Esophagus muscularis mucosa (tissue), 4 donors: ENCODE results near the gene COQ2. TPM values are rescaled to one million over a fixed set of nuclear protein-coding genes. Genes with fewer than 3 reads are reported as not detected.

ENCODE experiments used
- DNase-seq: peaks from one replicate; pipeline ENCODE4 v3.0.0-alpha.2; 2017; ENCODE audit errors: extremely low spot score
- H3K27ac ChIP-seq, 4 donors: fragments of 200-600 bp; sonication (generic); replicated peaks in 1 of 4; 1 replicate in 3 of 4; 2 replicates in 1 of 4; pipeline ENCODE4 v1.5.1; 2016 to 2019; ENCODE audit warnings: mild to moderate bottlenecking in 1 of 4
- H3K27me3 ChIP-seq, 4 donors: fragments of 200-600 bp; sonication (generic); one replicate each; pipeline versions ENCODE4 v1.5.1 to v1.6.0; 2016 to 2019
- H3K36me3 ChIP-seq, 4 donors: fragments of 200-600 bp; sonication (generic); one replicate each; pipeline ENCODE4 v1.5.1; 2016 to 2019
- H3K4me1 ChIP-seq, 4 donors: fragments of 200-600 bp; sonication (generic); one replicate each; pipeline ENCODE4 v1.5.1; 2016 to 2019
- H3K4me3 ChIP-seq, 4 donors: fragments of 200-600 bp; sonication (generic); 1 replicate in 2 of 4; 2 replicates in 2 of 4; pipeline ENCODE4 v1.5.1; 2016 to 2019; ENCODE audit warnings: mild to moderate bottlenecking in 4 of 4, moderate library complexity in 1 of 4
- H3K9me3 ChIP-seq, 4 donors: fragments of 200-600 bp; sonication (generic); 1 replicate in 3 of 4; 2 replicates in 1 of 4; pipeline ENCODE4 v1.5.1; 2016 to 2019
- EP300 ChIP-seq: sonication (generic); formaldehyde crosslinking; IDR thresholded peaks from one replicate; pipeline ENCODE4 v1.6.1; 2017; ENCODE audit warnings: antibody characterized with exemption
- POLR2A ChIP-seq: fragments of 450-650 bp; IDR thresholded peaks from one replicate; pipeline ENCODE4 v1.6.1; 2017; ENCODE audit warnings: antibody characterized with exemption, moderate library complexity, mild to moderate bottlenecking, low read depth
- POLR2AphosphoS5 ChIP-seq, 2 donors: sonication (generic); formaldehyde crosslinking; IDR thresholded peaks; one replicate each; pipeline ENCODE4 v1.6.1; 2017; ENCODE audit warnings: antibody characterized with exemption in 2 of 2
- WGBS: methylation state at CpG from one replicate; pipeline ENCODE4 v1.1.5; 2018; 5-methylcytosine and 5-hydroxymethylcytosine counted together
- intact Hi-C: fragments of 100-400 bp; cut with DNase I; formaldehyde crosslinking; loops from one replicate; pipeline ENCODE4 v1.15.1; 2023
- total RNA-seq, 4 donors: library from RNA; depleted of rRNA; stranded (reverse); fragments of >200 nt; gene quantifications; one replicate each; pipeline versions ENCODE4 v1.1.0 to v1.2.1, GENCODE V29; 2016
- TF ChIP-seq, protein P1 (sequence below), 3 experiments: fragments of 200-600 bp in 2 of 3; fragments of 450-650 bp in 1 of 3; sonication (generic) in 2 of 3; IDR thresholded peaks; one replicate each; pipeline ENCODE4 v1.5.1; 2017 to 2019; ENCODE audit warnings: antibody characterized with exemption in 3 of 3, mild to moderate bottlenecking in 2 of 3, moderate library complexity in 1 of 3

The COQ2 gene
- total RNA-seq, 4 donors from 2014 or later = 4.6 to 6.5 (median 5.4) TPM

DNA sequence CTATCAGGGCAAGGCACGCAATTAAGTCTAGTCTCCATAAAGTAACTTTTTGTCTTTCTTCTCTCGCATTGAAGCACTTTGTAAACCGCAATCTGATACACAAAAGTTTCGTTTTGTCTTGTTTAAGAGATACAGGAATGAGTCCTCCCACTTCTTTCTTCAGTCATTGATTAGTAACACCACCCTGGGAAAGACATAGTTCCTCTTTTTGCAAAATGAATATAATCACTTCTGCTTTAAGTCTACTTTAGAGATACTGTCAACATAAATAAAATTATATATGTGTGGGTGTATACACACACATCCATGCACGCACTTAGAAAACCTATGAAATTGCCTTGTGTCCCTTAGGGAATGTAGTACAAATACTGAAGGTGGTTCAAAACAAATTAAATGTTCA, 11.7 kb downstream of the COQ2 start:
- no peaks in the 10 kb centered on the region for H3K4me1 ChIP-seq
- DNase-seq = no peak
- 84% methylated on average over 5 of the region's 5 CpGs for WGBS
- intact Hi-C loops = no loop called here
- TF ChIP-seq, protein P1, sequence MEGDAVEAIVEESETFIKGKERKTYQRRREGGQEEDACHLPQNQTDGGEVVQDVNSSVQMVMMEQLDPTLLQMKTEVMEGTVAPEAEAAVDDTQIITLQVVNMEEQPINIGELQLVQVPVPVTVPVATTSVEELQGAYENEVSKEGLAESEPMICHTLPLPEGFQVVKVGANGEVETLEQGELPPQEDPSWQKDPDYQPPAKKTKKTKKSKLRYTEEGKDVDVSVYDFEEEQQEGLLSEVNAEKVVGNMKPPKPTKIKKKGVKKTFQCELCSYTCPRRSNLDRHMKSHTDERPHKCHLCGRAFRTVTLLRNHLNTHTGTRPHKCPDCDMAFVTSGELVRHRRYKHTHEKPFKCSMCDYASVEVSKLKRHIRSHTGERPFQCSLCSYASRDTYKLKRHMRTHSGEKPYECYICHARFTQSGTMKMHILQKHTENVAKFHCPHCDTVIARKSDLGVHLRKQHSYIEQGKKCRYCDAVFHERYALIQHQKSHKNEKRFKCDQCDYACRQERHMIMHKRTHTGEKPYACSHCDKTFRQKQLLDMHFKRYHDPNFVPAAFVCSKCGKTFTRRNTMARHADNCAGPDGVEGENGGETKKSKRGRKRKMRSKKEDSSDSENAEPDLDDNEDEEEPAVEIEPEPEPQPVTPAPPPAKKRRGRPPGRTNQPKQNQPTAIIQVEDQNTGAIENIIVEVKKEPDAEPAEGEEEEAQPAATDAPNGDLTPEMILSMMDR (IDR thresholded peaks at IDR 0.05) = no peak
- no peak for TF ChIP-seq EP300
- no peak overlapping the region for H3K4me3 ChIP-seq
- no peaks in the 10 kb centered on the region for H3K27me3 ChIP-seq
- H3K9me3 ChIP-seq = no peaks in the 10 kb centered on the region
- peaks cover 0 to 45% (median 28%) of the 10 kb centered on the region in 4 donors for H3K36me3 ChIP-seq
- H3K27ac ChIP-seq = no peak overlapping the region

DNA sequence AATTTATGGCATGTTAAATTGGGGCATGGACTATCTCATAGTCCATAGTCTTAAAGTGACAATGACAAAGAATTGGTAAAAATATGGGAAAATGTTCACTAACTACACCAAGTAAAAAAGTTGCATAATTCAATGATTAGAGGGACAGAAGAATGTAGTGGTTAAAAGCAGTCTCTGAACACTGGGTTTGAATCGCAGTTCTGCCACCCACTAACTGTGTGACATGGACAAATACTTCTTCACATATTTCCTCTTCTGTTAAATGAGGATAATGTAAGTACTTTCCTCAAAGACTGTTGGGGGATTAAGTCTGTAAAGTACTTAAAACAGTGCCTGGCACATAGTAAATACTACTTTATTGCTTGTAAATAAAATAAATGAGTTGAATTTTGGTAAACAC, 15.3 kb downstream of the COQ2 start:
- 83% methylated on average over 1 of the region's 1 CpG for WGBS
- Histone ChIP-seq H3K27me3 (no peaks in the 10 kb centered on the region), H3K9me3 (no peaks in the 10 kb centered on the region), H3K36me3 (peaks cover 0 to 71% (median 31%) of the 10 kb centered on the region in 4 donors), H3K4me3 (no peak overlapping the region), H3K27ac (no peak overlapping the region), H3K4me1 (no peaks in the 10 kb centered on the region)
- no peak for TF ChIP-seq POLR2A
- TF ChIP-seq POLR2AphosphoS5 (IDR thresholded peaks at IDR 0.05) = no peak
- TF ChIP-seq EP300 = no peak
- TF ChIP-seq, protein P1 (IDR thresholded peaks at IDR 0.05) = no peak
- no peak for DNase-seq
- intact Hi-C loops = no loop called here

DNA sequence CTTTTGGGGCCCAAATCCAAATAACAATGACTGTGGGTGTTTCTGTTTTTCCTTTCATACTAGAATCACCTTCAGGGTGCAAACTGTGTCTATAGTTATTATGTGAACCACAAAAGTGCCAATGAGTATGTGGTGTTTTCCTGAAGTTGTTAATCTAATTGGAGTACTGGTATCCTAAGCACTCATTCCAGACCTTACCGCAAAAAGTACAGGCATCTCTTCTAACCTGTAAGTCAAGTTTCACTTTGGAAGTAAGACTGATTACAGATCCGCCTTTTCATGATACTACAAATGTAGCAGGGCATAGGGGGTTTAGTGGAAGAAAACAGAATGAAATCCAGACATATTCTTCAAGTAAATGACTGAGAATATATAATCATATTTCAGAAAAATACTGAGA, 16.1 kb downstream of the COQ2 start:
- WGBS = 47% methylated on average over 2 of the region's 2 CpGs
- Histone ChIP-seq H3K36me3 (peaks cover 0 to 76% (median 31%) of the 10 kb centered on the region in 4 donors), H3K27me3 (no peaks in the 10 kb centered on the region), H3K4me3 (no peak overlapping the region), H3K27ac (no peak overlapping the region), H3K9me3 (no peaks in the 10 kb centered on the region), H3K4me1 (no peaks in the 10 kb centered on the region)
- intact Hi-C loops = no loop called here
- TF ChIP-seq EP300 (no peak), POLR2AphosphoS5 (IDR thresholded peaks at IDR 0.05) (no peak), POLR2A (no peak)
- TF ChIP-seq, protein P1 (IDR thresholded peaks at IDR 0.05) = no peak
- no peak for DNase-seq

DNA sequence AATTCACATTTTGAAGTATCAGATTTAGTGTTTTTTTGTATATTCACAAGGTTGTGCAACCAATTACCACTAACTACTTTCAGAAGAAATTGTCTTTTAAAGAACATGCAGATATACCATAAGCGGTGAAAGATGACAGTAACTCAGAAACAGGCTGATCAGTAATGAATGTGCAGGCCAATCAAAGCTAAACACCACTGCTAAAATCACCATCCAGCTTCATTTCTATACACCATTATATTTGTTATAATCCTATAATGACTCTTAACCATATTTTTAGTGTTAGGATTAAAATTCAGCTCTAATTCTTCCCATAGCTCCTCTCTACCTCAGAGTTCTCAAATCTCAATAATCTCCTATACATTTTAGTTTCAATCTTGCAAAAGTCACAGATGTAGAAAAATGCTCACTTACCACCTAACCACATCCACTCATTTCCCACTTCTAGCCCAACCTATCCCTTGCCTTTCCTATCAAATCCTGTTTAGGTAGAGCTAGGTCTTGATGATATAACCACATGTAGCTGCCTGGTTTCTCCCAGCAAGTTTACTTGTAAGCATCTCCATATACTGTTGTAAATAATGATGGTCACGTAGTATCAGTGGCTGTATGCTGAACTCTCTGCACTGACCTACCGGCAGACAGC, 16.6 kb downstream of the COQ2 start:
- intact Hi-C loops = no loop called here
- peaks cover 0 to 75% (median 31%) of the 10 kb centered on the region in 4 donors for H3K36me3 ChIP-seq
- 89% methylated on average over 3 of the region's 3 CpGs for WGBS

More for the DNA sequence above, 16.6 kb downstream of the COQ2 start:
- Histone ChIP-seq H3K4me1 (no peaks in the 10 kb centered on the region), H3K9me3 (no peaks in the 10 kb centered on the region), H3K27ac (no peak overlapping the region), H3K4me3 (no peak overlapping the region), H3K27me3 (no peaks in the 10 kb centered on the region)
- no peak for DNase-seq
- no peak for TF ChIP-seq EP300
- TF ChIP-seq, protein P1 (IDR thresholded peaks at IDR 0.05) = no peak
- TF ChIP-seq POLR2A = no peak
- TF ChIP-seq POLR2AphosphoS5 (IDR thresholded peaks at IDR 0.05) = no peak
